Activated T-cell treated with anti-CD3 and anti-CD28 coated beads, Interleukin-2, amount 50 U/mL, for 4 hours (primary cell): Measurements from ENCODE around the gene THOC3. TPM values are rescaled to one million over a fixed set of nuclear protein-coding genes. Genes with fewer than 3 reads are reported as not detected.
"Not testable (repeated sequence)": the region's sequence is repeated elsewhere in the genome, so short reads cannot be mapped to it uniquely, and the experiment has no call there.

ENCODE experiments used
- ATAC-seq, 2 donors: fragments of 200-7000 bp; cut with Tn5 transposase; one replicate each; pipeline ENCODE4 v1.10.0; 2021
- DNase-seq: peaks from one replicate; pipeline ENCODE4 v3.0.0-alpha.2; 2020
- H3K27me3 Mint-ChIP-seq: one replicate; pipeline ENCODE4 v1.8.0; 2021; ENCODE audit warnings: low read depth, mixed read lengths
- H3K36me3 Mint-ChIP-seq: one replicate; pipeline ENCODE4 v1.8.0; 2022; ENCODE audit warnings: mixed read lengths; ENCODE audit not compliant: insufficient read depth
- H3K4me1 Mint-ChIP-seq: one replicate; pipeline ENCODE4 v1.8.0; 2021; ENCODE audit warnings: low read depth, mixed read lengths
- H3K4me3 Mint-ChIP-seq: one replicate; pipeline ENCODE4 v1.8.0; 2021; ENCODE audit warnings: mild to moderate bottlenecking, moderate library complexity, mixed read lengths
- H3K9me3 Mint-ChIP-seq: one replicate; pipeline ENCODE4 v1.8.0; 2021; ENCODE audit warnings: mixed read lengths
- total RNA-seq, 3 donors: library from RNA; stranded (reverse); gene quantifications; one replicate each; pipeline ENCODE4 v1.2.1, GENCODE V29; 2021

Gene THOC3
- total RNA-seq, 3 donors from 2014 or later = 83.5 to 146 (median 91.3) TPM

GRCh38 chr5:175958515-175958914 is 9.6 kb downstream of the THOC3 start:
- not testable (repeated sequence) for H3K4me3 Mint-ChIP-seq, H3K4me1 Mint-ChIP-seq, DNase-seq, H3K36me3 Mint-ChIP-seq, H3K9me3 Mint-ChIP-seq, ATAC-seq, H3K27me3 Mint-ChIP-seq

- H3K4me1 Mint-ChIP-seq, H3K36me3 Mint-ChIP-seq, ATAC-seq, H3K27me3 Mint-ChIP-seq, H3K4me3 Mint-ChIP-seq, H3K9me3 Mint-ChIP-seq, DNase-seq: not testable (repeated sequence)
These were observed 14.0 kb downstream of the THOC3 start for GRCh38 chr5:175954107-175954506.

GRCh38 chr5:175952810-175953209 is 15.3 kb downstream of the THOC3 start:
- H3K4me1 Mint-ChIP-seq, H3K4me3 Mint-ChIP-seq: not testable (repeated sequence)

GRCh38 chr5:175951339-175951969 is 16.7 kb downstream of the THOC3 start:
- H3K4me1 Mint-ChIP-seq, H3K9me3 Mint-ChIP-seq, H3K36me3 Mint-ChIP-seq, H3K27me3 Mint-ChIP-seq, DNase-seq, H3K4me3 Mint-ChIP-seq: not testable (repeated sequence)
- ATAC-seq = peak; percentile 89 to 90

More at GRCh38 chr5:175952810-175953209, 15.3 kb downstream of the THOC3 start:
- not testable (repeated sequence) for DNase-seq, H3K27me3 Mint-ChIP-seq, H3K36me3 Mint-ChIP-seq, ATAC-seq, H3K9me3 Mint-ChIP-seq

- H3K27me3 Mint-ChIP-seq, DNase-seq, H3K4me3 Mint-ChIP-seq, H3K9me3 Mint-ChIP-seq, H3K4me1 Mint-ChIP-seq, H3K36me3 Mint-ChIP-seq, ATAC-seq: not testable (repeated sequence)
These were observed 19.6 kb downstream of the THOC3 start for GRCh38 chr5:175948329-175949108.

- H3K27me3 Mint-ChIP-seq, H3K4me3 Mint-ChIP-seq, ATAC-seq, DNase-seq, H3K9me3 Mint-ChIP-seq, H3K4me1 Mint-ChIP-seq, H3K36me3 Mint-ChIP-seq: not testable (repeated sequence)
These were observed 24.9 kb downstream of the THOC3 start for GRCh38 chr5:175943253-175943652.

GRCh38 chr5:175940632-175941031 is 27.5 kb downstream of the THOC3 start:
- not testable (repeated sequence) for H3K4me3 Mint-ChIP-seq

GRCh38 chr5:175938489-175938888 is 29.6 kb downstream of the THOC3 start:
- H3K4me3 Mint-ChIP-seq, H3K9me3 Mint-ChIP-seq, H3K36me3 Mint-ChIP-seq, ATAC-seq, H3K27me3 Mint-ChIP-seq, DNase-seq, H3K4me1 Mint-ChIP-seq: not testable (repeated sequence)

More at GRCh38 chr5:175940632-175941031, 27.5 kb downstream of the THOC3 start:
- H3K9me3 Mint-ChIP-seq, ATAC-seq, H3K4me1 Mint-ChIP-seq, DNase-seq, H3K27me3 Mint-ChIP-seq: not testable (repeated sequence)
- peaks cover 13% of the 10 kb centered on the region for H3K36me3 Mint-ChIP-seq

GRCh38 chr5:175928752-175929151 is 39.4 kb downstream of the THOC3 start:
- not testable (repeated sequence) for H3K4me1 Mint-ChIP-seq, H3K27me3 Mint-ChIP-seq, ATAC-seq, H3K9me3 Mint-ChIP-seq, H3K4me3 Mint-ChIP-seq, DNase-seq
- H3K36me3 Mint-ChIP-seq = peaks cover 17% of the 10 kb centered on the region

GRCh38 chr5:175925106-175925505 is 43.0 kb downstream of the THOC3 start:
- DNase-seq, ATAC-seq, H3K4me3 Mint-ChIP-seq, H3K27me3 Mint-ChIP-seq, H3K9me3 Mint-ChIP-seq, H3K4me1 Mint-ChIP-seq: not testable (repeated sequence)
- peaks cover 42% of the 10 kb centered on the region for H3K36me3 Mint-ChIP-seq

- no peaks in the 10 kb centered on the region for H3K4me1 Mint-ChIP-seq
- ATAC-seq (no peak), DNase-seq (no peak)
- H3K4me3 Mint-ChIP-seq = no peak overlapping the region
- H3K9me3 Mint-ChIP-seq = no peaks in the 10 kb centered on the region
- peaks cover 45% of the 10 kb centered on the region for H3K36me3 Mint-ChIP-seq
- H3K27me3 Mint-ChIP-seq = no peaks in the 10 kb centered on the region
These were observed 45.8 kb downstream of the THOC3 start for GRCh38 chr5:175922192-175922885.

GRCh38 chr5:175921061-175921730 is 46.9 kb downstream of the THOC3 start:
- H3K9me3 Mint-ChIP-seq = no peaks in the 10 kb centered on the region
- no peak for ATAC-seq
- H3K36me3 Mint-ChIP-seq = peaks cover 51% of the 10 kb centered on the region

GRCh38 chr5:175920231-175920811 is 47.8 kb downstream of the THOC3 start:
- H3K4me3 Mint-ChIP-seq = no peak overlapping the region
- no peak for DNase-seq
- no peaks in the 10 kb centered on the region for H3K9me3 Mint-ChIP-seq
- peaks cover 48% of the 10 kb centered on the region for H3K36me3 Mint-ChIP-seq
- no peak for ATAC-seq
- peaks cover 8% of the 10 kb centered on the region for H3K4me1 Mint-ChIP-seq
- no peaks in the 10 kb centered on the region for H3K27me3 Mint-ChIP-seq

More at GRCh38 chr5:175921061-175921730, 46.9 kb downstream of the THOC3 start:
- no peak for DNase-seq
- Mint-ChIP-seq H3K4me1 (peaks cover 3% of the 10 kb centered on the region), H3K27me3 (no peaks in the 10 kb centered on the region), H3K4me3 (no peak overlapping the region)
